Thymus (tissue), 14 donors: Measurements from ENCODE around the gene POTEB. TPM values are rescaled to one million over a fixed set of nuclear protein-coding genes. Genes with fewer than 3 reads are reported as not detected.
"Not testable (repeated sequence)": the region's sequence is repeated elsewhere in the genome, so short reads cannot be mapped to it uniquely, and the experiment has no call there.

Experiments
- DNase-seq, 9 donors: peaks; one replicate each; pipeline ENCODE4 v3.0.0-alpha.2; 2013; ENCODE audit warnings: low spot score in 9 of 9, low read depth in 6 of 9, missing footprints in 1 of 9
- H3K27ac ChIP-seq, 2 donors: one replicate each; pipeline ENCODE4 v1.5.1; 2013; ENCODE audit warnings: control low read depth in 1 of 2, low read depth in 1 of 2, low read length in 1 of 2, mild to moderate bottlenecking in 1 of 2, moderate library complexity in 1 of 2
- H3K27me3 ChIP-seq, 2 donors: one replicate each; pipeline ENCODE4 v1.5.1; 2013; ENCODE audit warnings: low read length in 1 of 2; ENCODE audit not compliant: control insufficient read depth in 2 of 2, insufficient read depth in 1 of 2
- H3K36me3 ChIP-seq, 2 donors: one replicate each; pipeline ENCODE4 v1.5.1; 2013; ENCODE audit warnings: low read length in 1 of 2, mild to moderate bottlenecking in 1 of 2, moderate library complexity in 1 of 2; ENCODE audit not compliant: control insufficient read depth in 2 of 2, insufficient read depth in 2 of 2
- H3K4me1 ChIP-seq, 2 donors: one replicate each; pipeline ENCODE4 v1.5.1; 2013; ENCODE audit warnings: low read length in 2 of 2; ENCODE audit not compliant: control insufficient read depth in 2 of 2, insufficient read depth in 2 of 2
- H3K4me3 ChIP-seq, 2 donors: one replicate each; pipeline ENCODE4 v1.5.1; 2013; ENCODE audit warnings: low read length in 2 of 2, control low read depth in 1 of 2, mild to moderate bottlenecking in 1 of 2
- H3K9me3 ChIP-seq, 2 donors: one replicate each; pipeline ENCODE4 v1.5.1; 2013; ENCODE audit warnings: low read length in 1 of 2, mild to moderate bottlenecking in 1 of 2; ENCODE audit not compliant: control insufficient read depth in 2 of 2, insufficient read depth in 1 of 2
- WGBS: extraction: QIAGEN DNeasy Blood & Tissue Kit; methylation state at CpG from one replicate; pipeline ENCODE4 v1.1.7; 2013; 5-methylcytosine and 5-hydroxymethylcytosine counted together
- long read RNA-seq, 10 donors: transcript quantifications; one replicate each; lab custom pipeline, GENCODE V29; 2026
- polyA plus RNA-seq: library from polyadenylated mRNA; stranded (reverse); fragments of 200-250 nt; gene quantifications from one replicate; pipeline ENCODE4 v1.2.3, GENCODE V29; 2013
- total RNA-seq: library from RNA; stranded (reverse); fragments of 120-200 nt; gene quantifications from one replicate; pipeline ENCODE4 v1.2.4, GENCODE V29; 2013
- donor health status: healthy.

Gene POTEB
- total RNA-seq (not detected), polyA plus RNA-seq (not detected)
- long read RNA-seq, donor 1 = 0 reads
- long read RNA-seq, donor 2 = 0 reads
- long read RNA-seq, donor 3 = 0 reads
- long read RNA-seq, donor 4 = 0 reads
- long read RNA-seq, donor 5 = 0 reads
- long read RNA-seq, donor 6 = 0 reads
- long read RNA-seq, donor 7 = 0 reads
- long read RNA-seq, donor 8 = 0 reads
- long read RNA-seq, donor 9 = 0 reads
- long read RNA-seq, donor 10 = 0 reads

DNA sequence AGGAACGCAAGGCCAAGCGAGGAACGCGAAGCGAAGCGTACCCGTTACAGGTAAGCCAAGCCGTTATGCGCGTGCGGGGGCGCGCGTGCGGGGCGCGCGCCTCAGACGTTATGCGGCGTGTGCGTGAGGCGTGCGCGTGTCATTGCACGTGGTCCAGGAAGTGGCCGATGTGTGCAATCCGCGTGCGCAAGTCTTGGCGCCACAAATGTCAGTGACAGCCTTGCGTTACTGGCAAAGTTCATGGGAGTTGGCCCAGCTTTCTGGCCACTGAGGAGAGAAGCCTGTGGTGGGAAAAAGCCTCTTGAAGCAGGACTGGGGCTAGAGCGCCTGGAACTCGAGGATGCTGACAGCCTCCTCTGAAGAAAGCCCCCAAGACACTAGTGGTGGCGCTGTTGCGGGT is at the start of gene POTEB:
POTEB (minus strand) TSS at position 101 of the 400 bp plus-strand sequence. CDS start 489 bp downstream, outside the sequence.
- H3K4me1 ChIP-seq, H3K27ac ChIP-seq, H3K36me3 ChIP-seq, H3K9me3 ChIP-seq, DNase-seq, H3K4me3 ChIP-seq, H3K27me3 ChIP-seq: not testable (repeated sequence)
- no CpG with 5 or more reads among the region's 36 CpGs for WGBS

DNA sequence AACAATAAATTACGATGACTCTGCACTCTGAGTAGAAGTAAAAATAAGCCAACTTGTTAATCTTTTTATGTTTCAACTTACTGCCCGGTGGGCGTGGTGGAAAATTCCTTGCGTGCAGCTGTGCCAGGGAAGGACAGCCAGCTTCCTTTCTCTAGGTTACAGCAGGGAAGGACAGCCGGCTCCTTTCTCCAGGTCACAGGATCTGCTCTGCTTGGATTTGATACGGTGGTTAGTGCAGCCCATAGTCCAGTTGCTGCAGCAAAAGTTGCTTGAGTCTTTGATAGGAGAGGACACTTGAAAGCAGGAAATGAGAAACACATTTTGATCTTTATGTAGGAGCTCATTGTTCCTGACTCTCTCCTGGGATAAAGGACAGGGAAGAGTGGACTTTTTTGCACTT is 13.4 kb upstream of the POTEB start:
- not testable (repeated sequence) for H3K36me3 ChIP-seq, H3K27me3 ChIP-seq, H3K27ac ChIP-seq, H3K9me3 ChIP-seq, H3K4me3 ChIP-seq, H3K4me1 ChIP-seq, DNase-seq
- 91% methylated on average over 1 of the region's 6 CpGs for WGBS

DNA sequence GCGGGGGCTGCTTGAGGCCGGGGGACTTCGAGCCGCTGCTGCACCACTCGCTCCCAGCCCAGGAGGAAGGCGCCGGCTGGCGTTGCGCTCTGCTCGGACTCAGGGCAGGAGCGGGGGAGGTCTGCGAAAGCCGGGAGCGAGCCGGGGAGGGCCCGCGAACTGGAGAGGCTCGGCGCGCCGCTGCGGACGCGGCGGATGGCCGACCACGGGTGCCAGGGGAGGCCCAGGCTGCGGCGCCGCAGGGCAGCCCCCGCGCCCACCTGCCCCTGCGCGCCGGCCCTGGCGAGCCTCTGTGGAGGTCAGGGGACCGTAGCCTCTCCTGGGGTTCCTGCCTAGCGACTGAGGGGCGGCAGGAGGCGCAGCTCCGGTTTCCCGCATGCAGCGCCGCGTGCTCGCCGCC is 12.0 kb upstream of the POTEB start:
- not testable (repeated sequence) for H3K9me3 ChIP-seq

DNA sequence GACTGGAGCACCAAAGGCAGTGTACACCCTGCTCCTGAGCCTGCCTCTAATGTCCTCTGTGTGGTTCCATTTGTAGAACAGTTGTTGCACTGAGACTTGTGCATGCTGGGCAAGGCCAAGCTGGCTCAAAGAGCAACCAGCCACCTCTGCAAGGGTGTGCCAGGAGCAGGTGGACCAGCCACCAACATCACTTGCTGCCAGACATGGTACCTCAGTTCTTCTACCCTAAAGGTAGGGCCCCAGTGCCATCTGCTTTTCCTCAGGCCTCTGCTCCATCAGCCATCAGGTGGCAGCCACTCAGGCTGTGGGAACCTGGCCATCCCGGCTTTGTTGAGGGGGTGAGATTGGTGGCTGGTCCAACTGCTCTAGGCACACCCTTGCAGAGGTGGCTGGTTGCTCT is 38.7 kb downstream of the POTEB start:
- not testable (repeated sequence) for H3K27me3 ChIP-seq, H3K36me3 ChIP-seq, H3K4me1 ChIP-seq, H3K27ac ChIP-seq, H3K4me3 ChIP-seq, DNase-seq, H3K9me3 ChIP-seq
- no CpG with 5 or more reads among the region's 1 CpG for WGBS

More for the DNA sequence above, 12.0 kb upstream of the POTEB start:
- WGBS = 73% methylated on average over 19 of the region's 47 CpGs
- DNase-seq, H3K4me1 ChIP-seq, H3K4me3 ChIP-seq, H3K27ac ChIP-seq, H3K27me3 ChIP-seq, H3K36me3 ChIP-seq: not testable (repeated sequence)

Other genes with a start within 250 kb of the POTEB start
- gene OR4M2, start 202.8 kb upstream of the POTEB start, total RNA-seq = not detected
- gene OR4M2, start 202.8 kb upstream of the POTEB start, polyA plus RNA-seq = not detected